Endometrial microvascular endothelial cells (primary cell): ENCODE measurements around the gene CDH8. TPM values are rescaled to one million over a fixed set of nuclear protein-coding genes. Genes with fewer than 3 reads are reported as not detected.
"Not testable (repeated sequence)": the region's sequence is repeated elsewhere in the genome, so short reads cannot be mapped to it uniquely, and the experiment has no call there.

Experiments
- in situ Hi-C: cut with HindIII; loops from 2 replicates; pipeline ENCODE4 v1.10.0; 2017; ENCODE audit warnings: low sequenced_read_pairs, low pct_unique_long_range_greater_than_20kb; ENCODE audit errors: inconsistent ontology term
- total RNA-seq: library from RNA; depleted of rRNA; stranded (reverse); fragments of >200 nt; gene quantifications from one replicate; pipeline ENCODE4 v1.2.3, GENCODE V29; 2015; ENCODE audit errors: inconsistent ontology term

The CDH8 gene
- total RNA-seq, 1 donor from 2014 or later, result 0.28 TPM

GRCh38 chr16:61715393-61715792, 320.8 kb downstream of the CDH8 start:
- in situ Hi-C loops, result no loop called here

GRCh38 chr16:61713787-61714186, 322.5 kb downstream of the CDH8 start:
- in situ Hi-C loops, result no loop called here

DNA sequence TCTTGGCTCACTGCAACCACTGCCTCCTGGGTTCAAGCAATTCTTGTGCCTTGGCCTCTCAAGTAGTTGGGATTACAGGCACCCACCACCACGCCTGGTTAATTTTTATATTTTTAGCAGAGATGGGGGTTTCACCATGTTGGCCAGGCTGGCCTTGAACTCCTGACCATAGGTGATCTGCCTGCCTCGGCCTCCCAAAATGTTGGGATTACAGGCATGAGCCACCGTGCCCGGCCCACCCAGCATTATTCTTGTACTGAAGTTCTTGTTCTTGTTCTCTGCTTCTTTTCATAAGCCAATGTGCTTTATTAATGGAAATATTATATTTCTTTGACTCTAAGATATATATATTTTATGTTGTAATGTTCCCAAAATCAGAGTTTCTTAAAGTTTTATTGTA, 336.6 kb downstream of the CDH8 start:
- in situ Hi-C loops, result not testable (repeated sequence)

- in situ Hi-C loops, result no loop called here
Measured at GRCh38 chr16:61684541-61684940, 351.7 kb downstream of the CDH8 start.

GRCh38 chr16:61681673-61682072, 354.6 kb downstream of the CDH8 start:
- in situ Hi-C loops, result no loop called here

GRCh38 chr16:61681124-61681523, 355.1 kb downstream of the CDH8 start:
- in situ Hi-C loops, result no loop called here

DNA sequence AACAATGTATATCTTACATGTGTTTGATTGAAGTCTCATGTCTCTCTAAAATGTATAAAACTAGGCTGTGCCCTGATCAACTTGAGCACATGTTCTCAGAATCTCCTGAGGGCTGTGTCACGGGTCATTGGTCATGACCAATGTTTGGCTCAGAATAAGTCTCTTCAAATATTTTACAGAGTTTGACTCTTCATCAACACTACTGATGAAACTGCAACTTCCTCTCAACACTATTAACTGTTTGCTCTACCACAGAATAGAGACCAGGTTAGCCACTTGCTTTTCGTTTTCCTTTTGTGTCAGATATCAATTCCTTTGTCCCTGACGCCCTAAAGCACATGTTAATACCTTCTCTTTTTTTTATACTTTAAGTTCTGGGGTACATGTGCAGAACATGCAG, 358.1 kb downstream of the CDH8 start:
- in situ Hi-C loops, result no loop called here

- in situ Hi-C loops, result no loop called here
Measured at GRCh38 chr16:61677776-61678175, 358.5 kb downstream of the CDH8 start.

DNA sequence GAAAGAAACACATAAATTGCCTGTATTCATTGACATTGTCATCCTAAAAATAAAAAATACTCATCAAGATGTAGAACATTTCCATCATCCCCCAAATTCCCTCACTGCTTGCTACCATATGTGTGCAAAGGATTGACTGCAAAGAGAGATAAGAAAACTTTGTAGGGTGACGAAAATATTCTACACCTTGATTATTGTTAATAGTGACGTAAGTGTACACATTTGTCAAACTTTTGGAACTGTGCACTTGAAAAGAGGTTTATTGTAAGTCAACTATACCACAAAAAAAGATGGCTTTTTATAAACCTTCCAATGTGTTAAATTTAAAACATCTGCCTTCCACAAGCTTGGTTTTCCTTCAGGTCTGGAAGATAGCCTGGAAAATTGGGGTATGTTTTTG, 359.5 kb downstream of the CDH8 start:
- in situ Hi-C loops, result no loop called here

GRCh38 chr16:61671161-61671560, 365.1 kb downstream of the CDH8 start:
- in situ Hi-C loops, result no loop called here

DNA sequence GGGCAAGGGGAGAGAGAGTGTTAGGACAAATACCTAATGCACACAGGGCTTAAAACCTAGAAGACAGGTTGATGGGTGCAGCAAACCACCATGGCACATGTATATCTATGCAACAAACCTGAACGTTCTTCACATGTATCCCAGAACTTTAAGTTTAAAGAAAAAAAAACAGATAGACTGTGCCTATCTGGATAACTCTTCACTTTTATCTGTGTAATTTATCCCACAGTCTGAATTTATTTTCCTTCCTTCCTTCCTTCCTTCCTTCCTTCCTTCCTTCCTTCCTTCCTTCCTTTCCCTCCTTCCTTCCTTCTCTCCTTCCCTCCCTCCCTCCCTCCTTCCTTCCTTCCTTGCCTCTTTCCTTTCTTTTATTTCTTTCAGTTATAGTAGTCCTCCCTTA, 370.7 kb downstream of the CDH8 start:
- in situ Hi-C loops, result no loop called here

GRCh38 chr16:61659936-61660335, 376.3 kb downstream of the CDH8 start:
- in situ Hi-C loops, result no loop called here

- in situ Hi-C loops, result no loop called here
Measured at GRCh38 chr16:61654962-61655361, 381.3 kb downstream of the CDH8 start.

DNA sequence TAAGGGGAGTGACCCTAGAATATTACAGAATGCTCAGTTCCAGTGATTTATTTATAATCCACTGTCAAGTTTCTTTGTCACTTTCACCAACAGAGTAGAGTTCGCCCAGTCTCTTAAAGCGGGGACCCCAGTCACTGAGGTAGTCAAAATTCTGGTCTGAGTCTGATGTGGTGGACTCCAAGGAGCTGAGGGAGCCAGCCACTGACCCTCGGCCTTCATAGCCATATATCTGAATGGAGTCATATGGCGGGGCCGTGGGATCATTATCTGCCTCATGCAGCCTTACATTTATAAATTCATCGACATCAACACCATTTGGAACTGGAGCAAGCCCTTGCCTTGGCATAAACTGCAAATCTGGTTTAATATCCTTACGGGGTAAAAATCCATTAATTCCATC, 382.7 kb downstream of the CDH8 start:
- in situ Hi-C loops, result no loop called here

GRCh38 chr16:61645561-61645960, 390.7 kb downstream of the CDH8 start:
- in situ Hi-C loops, result no loop called here

- in situ Hi-C loops, result no loop called here
Measured at GRCh38 chr16:61644736-61645135, 391.5 kb downstream of the CDH8 start.

- in situ Hi-C loops, result no loop called here
Measured at GRCh38 chr16:61617219-61617783, 418.9 kb downstream of the CDH8 start.

GRCh38 chr16:61616088-61616487, 420.1 kb downstream of the CDH8 start:
- in situ Hi-C loops, result no loop called here

- in situ Hi-C loops, result no loop called here
Measured at GRCh38 chr16:61611847-61612491, 424.3 kb downstream of the CDH8 start.

- in situ Hi-C loops, result no loop called here
Measured at GRCh38 chr16:61606581-61606980, 429.7 kb downstream of the CDH8 start.
